ENCODE data around the gene SLC25A10.

DNA sequence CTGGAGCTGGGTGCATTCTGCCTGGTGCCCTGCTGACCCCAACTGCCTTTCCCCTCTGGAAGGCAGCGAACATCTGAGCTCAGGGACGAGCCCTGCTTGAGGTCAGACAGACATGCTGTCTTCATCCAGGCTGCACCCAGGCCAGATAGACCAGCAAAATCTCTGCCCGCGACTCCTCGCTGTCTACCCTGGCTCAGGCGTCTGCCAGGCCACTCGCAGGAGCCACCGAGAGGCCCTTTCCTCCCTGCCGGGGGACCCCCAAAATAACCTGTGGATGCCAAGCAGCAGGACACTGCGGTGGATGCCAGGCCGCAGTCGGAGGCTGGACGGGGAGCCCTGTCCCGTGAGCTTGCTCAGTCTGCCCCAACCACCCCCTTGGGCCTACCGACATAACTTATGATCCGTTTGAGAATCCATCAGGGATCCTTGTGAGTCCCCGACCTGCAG, 3.3 kb upstream of the SLC25A10 start:
- TF ChIP-seq YY1 (IDR thresholded peaks at IDR 0.05; ENCODE audit: insufficient read depth, insufficient read length) (no peak), ZNF274 (IDR thresholded peaks at IDR 0.05; ENCODE audit: low read depth, low read length) (no peak), SUZ12 (IDR thresholded peaks at IDR 0.05; ENCODE audit: extremely low read depth, insufficient read depth, insufficient read length) (no peak)

All from NT2/D1 (cell line).